PC-9 (cell line): ENCODE results near the gene DACH1.

Source experiments
- CTCF ChIP-seq: fragments of 200-600 bp; sonication (generic); conservative IDR thresholded peaks from 2 replicates; pipeline ENCODE4 v1.6.1; 2017; ENCODE audit warnings: mixed run types, antibody characterized with exemption, mild to moderate bottlenecking, moderate library complexity
- EZH2 ChIP-seq: fragments of 200-600 bp; sonication (generic); IDR thresholded peaks from 2 replicates; pipeline ENCODE4 v1.8.0; 2017; ENCODE audit warnings: antibody characterized with exemption, low read depth

- TF ChIP-seq CTCF (no peak), EZH2 (no peak)
These were observed 342.2 kb downstream of the DACH1 start for GRCh38 chr13:71524613-71525304.
